Ishikawa (cell line): ENCODE results near the gene KRAS.

ENCODE experiments used
- CEBPB ChIP-seq: IDR thresholded peaks from 2 replicates; pipeline ENCODE4 v1.6.1; 2012
- CREB1 ChIP-seq: IDR thresholded peaks from 2 replicates; pipeline ENCODE4 v1.6.1; 2012; ENCODE audit warnings: low read depth
- EGR1 ChIP-seq: IDR thresholded peaks from 2 replicates; pipeline ENCODE4 v1.6.1; 2012
- EP300 ChIP-seq: IDR thresholded peaks from 2 replicates; pipeline ENCODE4 v1.6.1; 2012; ENCODE audit warnings: borderline replicate concordance
- FOXM1 ChIP-seq: IDR thresholded peaks from 2 replicates; pipeline ENCODE4 v1.6.1; 2012; ENCODE audit warnings: low read depth, borderline replicate concordance
- MAX ChIP-seq: IDR thresholded peaks from 2 replicates; pipeline ENCODE4 v1.6.1; 2012
- NFIC ChIP-seq: IDR thresholded peaks from 2 replicates; pipeline ENCODE4 v1.6.1; 2012
- RAD21 ChIP-seq: IDR thresholded peaks from 2 replicates; pipeline ENCODE4 v1.6.1; 2012; ENCODE audit warnings: low read depth
- REST ChIP-seq: IDR thresholded peaks from 2 replicates; pipeline ENCODE4 v1.6.1; 2012; ENCODE audit warnings: low read depth, mild to moderate bottlenecking
- TAF1 ChIP-seq: IDR thresholded peaks from 2 replicates; pipeline ENCODE4 v1.6.1; 2012; ENCODE audit warnings: low read depth, mild to moderate bottlenecking
- TCF12 ChIP-seq: IDR thresholded peaks from 2 replicates; pipeline ENCODE4 v1.6.1; 2012; ENCODE audit warnings: low read depth
- TEAD4 ChIP-seq: IDR thresholded peaks from 2 replicates; pipeline ENCODE4 v1.6.1; 2012
- USF1 ChIP-seq: IDR thresholded peaks from 2 replicates; pipeline ENCODE4 v1.6.1; 2012
- YY1 ChIP-seq: IDR thresholded peaks from 2 replicates; pipeline ENCODE4 v1.6.1; 2012; ENCODE audit warnings: low read depth
- ZBTB7A ChIP-seq: IDR thresholded peaks from 2 replicates; pipeline ENCODE4 v1.6.1; 2012; ENCODE audit warnings: low read depth

Gene KRAS

GRCh38 chr12:25187781-25188180 is 62.9 kb downstream of the KRAS start:
- TF ChIP-seq EP300 (peak; percentile 67; the same call in 1 of the 2 replicates), REST (no peak), TEAD4 (0 out of 2 replicates have a peak, but pooled peaks have one; percentile 26), NFIC (peak; percentile 41; the same call in 1 of the 2 replicates), YY1 (no peak)

GRCh38 chr12:25186788-25187402 is 63.8 kb downstream of the KRAS start:
- TF ChIP-seq USF1 (no peak), CREB1 (no peak), CEBPB (no peak), FOXM1 (no peak)

- no peak for TF ChIP-seq RAD21
- TF ChIP-seq MAX = no peak
- TF ChIP-seq REST = no peak
- no peak for TF ChIP-seq TEAD4
- no peak for TF ChIP-seq EP300
- no peak for TF ChIP-seq FOXM1
- no peak; the same call in 1 of the 2 replicates for TF ChIP-seq CEBPB
- no peak for TF ChIP-seq TAF1
- no peak for TF ChIP-seq YY1
- TF ChIP-seq EGR1 = no peak
- no peak for TF ChIP-seq NFIC
- TF ChIP-seq USF1 = no peak
- no peak for TF ChIP-seq ZBTB7A
- TF ChIP-seq TCF12 = no peak
- no peak for TF ChIP-seq CREB1
These were observed 64.5 kb downstream of the KRAS start for GRCh38 chr12:25186038-25186787.

GRCh38 chr12:25184132-25184531 is 66.6 kb downstream of the KRAS start:
- TF ChIP-seq TCF12 (no peak), TEAD4 (no peak), MAX (no peak), TAF1 (no peak), EGR1 (no peak), NFIC (no peak), RAD21 (no peak), CEBPB (no peak), USF1 (no peak), EP300 (no peak), CREB1 (no peak), FOXM1 (no peak)

GRCh38 chr12:25182765-25183164 is 68.0 kb downstream of the KRAS start:
- TF ChIP-seq YY1 (no peak), CREB1 (no peak)

GRCh38 chr12:25162866-25163265 is 87.9 kb downstream of the KRAS start:
- no peak for TF ChIP-seq ZBTB7A
- no peak for TF ChIP-seq TEAD4
- TF ChIP-seq RAD21 = no peak
- TF ChIP-seq CREB1 = no peak
- TF ChIP-seq MAX = no peak
- no peak for TF ChIP-seq TCF12
